ENCODE data around the gene MAST3. TPM values are rescaled to one million over a fixed set of nuclear protein-coding genes. Genes with fewer than 3 reads are reported as not detected.

The MAST3 gene
- total and polyA plus RNA-seq, 2 donors (not counting 3 experiments of a cell fraction or from before 2014, with no cell fraction given), result 1.5 to 2.7 TPM

- peak; percentile 37 for DNase-seq (ENCODE audit: low read depth, low spot score)
- Histone ChIP-seq H2AFZ (ENCODE audit: low read depth, low read length) (peak within 1 kb of the TSS; percentile 94), H3K9me1 (replicated peaks; ENCODE audit: control insufficient read depth, extremely low read depth, insufficient read depth, low read length) (no peaks in the 10 kb centered on the region), H3K4me2 (ENCODE audit: insufficient read depth, low read length) (peak within 1 kb of the TSS; percentile 66), H3K27ac (ENCODE audit: insufficient read depth, low read depth, low read length) (no peak within 1 kb of the TSS), H3K27me3 (ENCODE audit: control insufficient read depth in 2 of 2, insufficient read depth in 2 of 2, low read length in 2 of 2) (peaks cover 0 to 2% of the 10 kb centered on the region in 2 experiments), H3K9me3 (replicated peaks; ENCODE audit: control insufficient read depth, insufficient read depth, low read length) (no peaks in the 10 kb centered on the region), H3K4me1 (ENCODE audit: control insufficient read depth, extremely low read depth, insufficient read depth, low read length) (peaks cover 3% of the 10 kb centered on the region), H3K9ac (replicated peaks; ENCODE audit: extremely low read depth, insufficient read depth, low read length) (no peak within 1 kb of the TSS), H3K36me3 (ENCODE audit: control insufficient read depth in 2 of 2, extremely low read depth in 1 of 2, insufficient read depth in 2 of 2, low read length in 2 of 2) (peaks cover under 1 to 5% of the 10 kb centered on the region in 2 experiments), H3K79me2 (ENCODE audit: control insufficient read depth, insufficient read depth, low read length) (no peaks in the 10 kb centered on the region), H4K20me1 (replicated peaks; ENCODE audit: control insufficient read depth, extremely low read depth, insufficient read depth, low read length) (no peaks in the 10 kb centered on the region), H3K4me3 (replicated peaks in 1 of 3; ENCODE audit: insufficient read depth in 1 of 3, low read depth in 1 of 3, low read length in 3 of 3) (peak within 1 kb of the TSS; percentile 30 to 59 (median 59))
- ChIA-PET POLR2A (no interaction called here), CTCF (interaction anchor here (0.9 to 1.5 kb wide), 2 partner anchors 10 to 60 kb away, joined by 3 to 14 read pairs; no protein-coding TSS in a partner anchor)
- intact Hi-C loops (cut with micrococcal nuclease) (no loop called here), dilution Hi-C loops (cut with MboI; ENCODE audit: extremely low pct_ligation_motif_present, low sequenced_read_pairs) (no loop called here)
- no peak for TF ChIP-seq JUN (IDR thresholded peaks at IDR 0.05; ENCODE audit: borderline replicate concordance, insufficient read depth, insufficient read length, low read depth)
- no TSS peak for BruUV-seq (replicated peaks)
- FAIRE-seq, result no peak
Measured at GRCh38 chr19:18173572-18174288, 76.2 kb downstream of the MAST3 start, which contains the start of gene IFI30. Gene IFI30, plus strand, starts transcription at chr19:18173813. Its CDS starts 29 bp downstream, at chr19:18173842.

GRCh38 chr19:18174983-18175382, 77.4 kb downstream of the MAST3 start:
- DNase-seq (ENCODE audit: low read depth, low spot score), result no peak
- Histone ChIP-seq H3K9me1 (replicated peaks; ENCODE audit: control insufficient read depth, extremely low read depth, insufficient read depth, low read length) (no peaks in the 10 kb centered on the region), H3K79me2 (ENCODE audit: control insufficient read depth, insufficient read depth, low read length) (no peaks in the 10 kb centered on the region), H3K36me3 (ENCODE audit: control insufficient read depth in 2 of 2, extremely low read depth in 1 of 2, insufficient read depth in 2 of 2, low read length in 2 of 2) (no peaks in the 10 kb centered on the region), H4K20me1 (replicated peaks; ENCODE audit: control insufficient read depth, extremely low read depth, insufficient read depth, low read length) (no peaks in the 10 kb centered on the region), H3K4me1 (ENCODE audit: control insufficient read depth, extremely low read depth, insufficient read depth, low read length) (peaks cover 3% of the 10 kb centered on the region), H2AFZ (ENCODE audit: low read depth, low read length) (no peak overlapping the region), H3K27ac (ENCODE audit: insufficient read depth, low read depth, low read length) (no peak overlapping the region), H3K4me3 (replicated peaks in 1 of 3; ENCODE audit: insufficient read depth in 1 of 3, low read depth in 1 of 3, low read length in 3 of 3) (no peak overlapping the region), H3K4me2 (ENCODE audit: insufficient read depth, low read length) (no peak overlapping the region), H3K27me3 (ENCODE audit: control insufficient read depth in 2 of 2, insufficient read depth in 2 of 2, low read length in 2 of 2) (peaks cover 0 to 2% of the 10 kb centered on the region in 2 experiments), H3K9me3 (replicated peaks; ENCODE audit: control insufficient read depth, insufficient read depth, low read length) (no peaks in the 10 kb centered on the region), H3K9ac (replicated peaks; ENCODE audit: extremely low read depth, insufficient read depth, low read length) (no peak overlapping the region)
- TF ChIP-seq CTCF (IDR thresholded peaks at IDR 0.05; ENCODE audit: extremely low read depth in 1 of 2, insufficient read depth in 1 of 2, low read depth in 1 of 2, low read length in 2 of 2) (no peak), MYC (IDR thresholded peaks at IDR 0.05; ENCODE audit: low read depth, low read length) (no peak), GATA2 (IDR thresholded peaks at IDR 0.05; ENCODE audit: insufficient read depth, insufficient read length, low read depth, low read length) (no peak), POLR2AphosphoS5 (IDR thresholded peaks at IDR 0.05; ENCODE audit: insufficient read depth, low read depth, low read length) (no peak), FOS (IDR thresholded peaks at IDR 0.05; ENCODE audit: borderline replicate concordance, insufficient read depth, low read length) (no peak), MAX (IDR thresholded peaks at IDR 0.05; ENCODE audit: insufficient read depth, insufficient read length) (no peak)
- POLR2A ChIA-PET, result no interaction called here
- dilution Hi-C loops (cut with MboI; ENCODE audit: extremely low pct_ligation_motif_present, low sequenced_read_pairs) (no loop called here), intact Hi-C loops (cut with micrococcal nuclease) (no loop called here)
- CTCF ChIA-PET, result interaction anchor here (1.5 kb wide), 1 partner anchor 62 kb away, joined by 14 read pairs; no protein-coding TSS in a partner anchor
- no peak for FAIRE-seq
- BruUV-seq (replicated peaks), result no TSS peak

Data from endothelial cell of umbilical vein (primary cell).